IMR-90 (cell line): ENCODE data around the gene SARS1. TPM values are rescaled to one million over a fixed set of nuclear protein-coding genes. Genes with fewer than 3 reads are reported as not detected.

Experiments used
- ATAC-seq: fragments of 200-7000 bp; cut with Tn5 transposase; 2 replicates; pipeline ENCODE4 v1.9.1; 2020; ENCODE audit warnings: low read depth, mild to moderate bottlenecking, moderate library complexity
- BruUV-seq: library from RNA; stranded (reverse); fragments of 400-500 nt; replicated peaks from 2 replicates; lab custom pipeline; 2021; lab: Mats Ljungman, UMichigan
- CTCF ChIA-PET: fragments of 300-600 bp; formaldehyde crosslinking; extraction: SDS; loops from one replicate; lab custom pipeline; 2021; ENCODE audit warnings: antibody characterized with exemption; lab: Yijun Ruan, JAX
- POLR2A ChIA-PET: fragments of 300-600 bp; sonication (Branson Sonifier 250); formaldehyde crosslinking; loops from one replicate; lab custom pipeline; 2022; ENCODE audit warnings: antibody characterized with exemption; ENCODE audit not compliant: unreplicated experiment; lab: Charles Lee
- DNase-seq: peaks from one replicate; pipeline ENCODE4 v3.0.0; 2013
- H2AFZ ChIP-seq: replicated peaks from 2 replicates; pipeline ENCODE3; 2013; ENCODE audit warnings: low read length, mild to moderate bottlenecking; ENCODE audit not compliant: poor library complexity
- H2AK5ac ChIP-seq: 2 replicates; pipeline ENCODE4 v1.6.1; 2013; ENCODE audit warnings: low read depth, low read length, inconsistent platforms
- H2AK9ac ChIP-seq: replicated peaks from 2 replicates; pipeline ENCODE3; 2013; ENCODE audit warnings: mild to moderate bottlenecking, low read depth, low read length, moderate library complexity; ENCODE audit not compliant: poor library complexity
- H2BK120ac ChIP-seq: 2 replicates; pipeline ENCODE4 v1.6.1; 2013; ENCODE audit warnings: low read depth, low read length, inconsistent platforms
- H2BK15ac ChIP-seq: 3 replicates; pipeline ENCODE4 v1.6.1; 2013; ENCODE audit warnings: low read depth, low read length, inconsistent platforms
- H2BK20ac ChIP-seq: 2 replicates; pipeline ENCODE4 v1.6.1; 2013; ENCODE audit warnings: low read depth, mild to moderate bottlenecking, inconsistent platforms, low read length, moderate library complexity
- H2BK5ac ChIP-seq: 2 replicates; pipeline ENCODE4 v1.6.1; 2013; ENCODE audit warnings: mild to moderate bottlenecking, low read depth, low read length, inconsistent platforms; ENCODE audit not compliant: poor library complexity, severe bottlenecking
- H3K14ac ChIP-seq: replicated peaks from 2 replicates; pipeline ENCODE4 v1.6.1; 2013; ENCODE audit warnings: low read depth, low read length, inconsistent platforms
- H3K18ac ChIP-seq: 2 replicates; pipeline ENCODE4 v1.6.1; 2013; ENCODE audit warnings: low read depth, low read length, control low read depth
- H3K23ac ChIP-seq: 2 replicates; pipeline ENCODE4 v1.6.1; 2013; ENCODE audit warnings: low read depth, low read length, inconsistent platforms
- H3K27ac ChIP-seq: 2 replicates; pipeline ENCODE4 v1.5.1; 2013; ENCODE audit warnings: mild to moderate bottlenecking, control low read depth, low read length; ENCODE audit not compliant: insufficient read depth
- H3K27me3 ChIP-seq: 2 replicates; pipeline ENCODE4 v1.6.1; 2013; ENCODE audit warnings: low read length; ENCODE audit not compliant: control insufficient read depth, insufficient read depth
- H3K36me3 ChIP-seq: 2 replicates; pipeline ENCODE4 v1.6.1; 2013; ENCODE audit warnings: low read length, mixed read lengths; ENCODE audit not compliant: control insufficient read depth, insufficient read depth
- H3K4ac ChIP-seq: 2 replicates; pipeline ENCODE4 v1.6.1; 2013; ENCODE audit warnings: low read depth, low read length, inconsistent platforms
- H3K4me1 ChIP-seq: 2 replicates; pipeline ENCODE4 v1.6.1; 2013; ENCODE audit warnings: low read length, mixed read lengths; ENCODE audit not compliant: control insufficient read depth, insufficient read depth
- H3K4me2 ChIP-seq: 2 replicates; pipeline ENCODE4 v1.6.1; 2013; ENCODE audit warnings: low read depth, mild to moderate bottlenecking, control low read depth, low read length, moderate library complexity
- H3K4me3 ChIP-seq: 2 replicates; pipeline ENCODE4 v1.5.1; 2013; ENCODE audit warnings: low read depth, mild to moderate bottlenecking, control low read depth, low read length, moderate library complexity; ENCODE audit not compliant: insufficient read depth
- H3K56ac ChIP-seq: 2 replicates; pipeline ENCODE4 v1.6.1; 2013; ENCODE audit warnings: low read length, inconsistent platforms; ENCODE audit not compliant: insufficient read depth; ENCODE audit errors: extremely low read depth
- H3K79me1 ChIP-seq, 2 experiments: 2 replicates each; pipeline ENCODE4 v1.6.1; 2013; ENCODE audit warnings: low read length in 2 of 2, inconsistent platforms in 1 of 2, low read depth in 1 of 2
- H3K9ac ChIP-seq: 2 replicates; pipeline ENCODE4 v1.6.1; 2013; ENCODE audit warnings: low read depth, low read length, control low read depth
- H3K9me1 ChIP-seq: 2 replicates; pipeline ENCODE4 v1.6.1; 2013; ENCODE audit warnings: low read length, inconsistent platforms; ENCODE audit not compliant: insufficient read depth
- H3K9me3 ChIP-seq: 2 replicates; pipeline ENCODE4 v1.6.1; 2013; ENCODE audit warnings: low read length; ENCODE audit not compliant: control insufficient read depth, insufficient read depth
- H4K20me1 ChIP-seq: 2 replicates; pipeline ENCODE4 v1.6.1; 2013; ENCODE audit warnings: low read length, inconsistent platforms; ENCODE audit not compliant: insufficient read depth
- H4K5ac ChIP-seq: 2 replicates; pipeline ENCODE4 v1.6.1; 2013; ENCODE audit warnings: mild to moderate bottlenecking, low read depth, low read length, control low read depth
- H4K8ac ChIP-seq, 2 experiments: 2 replicates each; pipeline ENCODE4 v1.6.1; 2013; ENCODE audit warnings: low read depth in 2 of 2, low read length in 2 of 2, control low read depth in 1 of 2, inconsistent platforms in 1 of 2
- H4K91ac ChIP-seq: 2 replicates; pipeline ENCODE4 v1.6.1; 2013; ENCODE audit warnings: low read depth, low read length, inconsistent platforms; ENCODE audit not compliant: insufficient read depth
- BHLHE40 ChIP-seq: fragments of 150-350 bp; IDR thresholded peaks from 2 replicates; pipeline ENCODE4 v1.6.1; 2016; ENCODE audit warnings: mild to moderate bottlenecking, low read depth, low read length
- CHD1 ChIP-seq: IDR thresholded peaks from 2 replicates; pipeline ENCODE4 v1.6.1; 2012; ENCODE audit warnings: low read depth, low read length, improper control_type of control experiment
- FOS ChIP-seq: fragments of 150-350 bp; IDR thresholded peaks from 2 replicates; pipeline ENCODE4 v1.6.1; 2016; ENCODE audit warnings: low read depth, low read length
- MXI1 ChIP-seq: IDR thresholded peaks from 2 replicates; pipeline ENCODE4 v1.6.1; 2012; ENCODE audit warnings: low read depth, mild to moderate bottlenecking, low read length, moderate library complexity, borderline replicate concordance
- RFX5 ChIP-seq: IDR thresholded peaks from 2 replicates; pipeline ENCODE4 v1.8.0; 2012; ENCODE audit warnings: low read depth, mild to moderate bottlenecking, low read length, moderate library complexity
- SMC3 ChIP-seq: fragments of 150-350 bp; IDR thresholded peaks from 2 replicates; pipeline ENCODE4 v1.6.1; 2016; ENCODE audit warnings: low read depth, mild to moderate bottlenecking, antibody characterized with exemption, low read length, moderate library complexity
- WGBS, 2 experiments: methylation state at CpG; one replicate each; pipeline versions ENCODE4 v1.1.5 to v1.1.7; 2013; ENCODE audit warnings: missing lambda C conversion rate in 2 of 2; ENCODE audit not compliant: insufficient read length in 1 of 2; ENCODE audit errors: extremely low coverage in 2 of 2; 5-methylcytosine and 5-hydroxymethylcytosine counted together
- dilution Hi-C: fragments of 300-500 bp; cut with HindIII; formaldehyde crosslinking; loops from one replicate; pipeline ENCODE4 v1.14.3; 2018; ENCODE audit warnings: low sequenced_read_pairs; ENCODE audit not compliant: unreplicated experiment
- in situ Hi-C: fragments of 300-500 bp; cut with MboI; formaldehyde crosslinking; loops from 3 replicates; pipeline ENCODE4 v1.14.3; 2019; ENCODE audit warnings: low sequenced_read_pairs, inconsistent platforms, mixed read lengths
- intact Hi-C: fragments of 100-400 bp; cut with micrococcal nuclease; formaldehyde crosslinking; loops from 2 replicates; pipeline ENCODE4 v1.10.0; 2022
- polyA plus RNA-seq, 3 experiments: library from polyadenylated mRNA; depleted of rRNA; stranded (reverse); fragments of >200 nt; gene quantifications; 2 replicates each; pipeline ENCODE4 v1.2.3, GENCODE V29; 2012; ENCODE audit warnings: low replicate concordance in 1 of 3
- total RNA-seq: library from RNA; depleted of rRNA; stranded (reverse); fragments of >200 nt; gene quantifications from 2 replicates; pipeline ENCODE4 v1.2.3, GENCODE V29; 2012
- TF ChIP-seq, protein P1 (sequence below): fragments of 150-350 bp; IDR thresholded peaks from 2 replicates; pipeline ENCODE4 v1.6.1; 2016; ENCODE audit warnings: low read depth, mild to moderate bottlenecking, low read length, moderate library complexity, borderline replicate concordance
- TF ChIP-seq, protein P2 (sequence below): fragments of 150-350 bp; IDR thresholded peaks from 2 replicates; pipeline ENCODE4 v1.6.1; 2017; ENCODE audit warnings: mild to moderate bottlenecking, antibody characterized with exemption, low read length, low read depth

The SARS1 gene
- total and polyA plus RNA-seq, 2 of the 4 experiments (the other 2 are of a cell fraction), result 231 to 348 TPM

DNA sequence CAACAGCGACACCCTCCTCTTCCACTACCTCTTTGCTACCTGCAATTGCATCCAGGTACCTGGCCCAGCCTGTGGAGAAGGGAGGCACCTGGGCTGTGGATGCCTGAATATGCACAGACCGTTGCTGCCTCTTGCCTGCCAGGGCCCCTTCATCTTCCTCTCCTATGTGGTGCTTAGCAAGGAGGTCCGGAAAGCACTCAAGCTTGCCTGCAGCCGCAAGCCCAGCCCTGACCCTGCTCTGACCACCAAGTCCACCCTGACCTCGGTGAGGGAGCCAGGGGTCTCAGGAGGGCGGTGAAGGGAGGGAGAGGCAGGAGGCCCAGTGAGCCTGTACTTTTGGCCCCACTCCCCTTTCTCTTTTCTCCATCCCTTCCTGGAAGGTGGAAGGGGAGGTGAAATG is 57.7 kb downstream of the SARS1 start:
- H3K4ac ChIP-seq, result no peak overlapping the region
- H4K91ac ChIP-seq, result no peak overlapping the region
- no peak overlapping the region for H3K27ac ChIP-seq
- H2AK5ac ChIP-seq, result no peak overlapping the region
- H3K9me3 ChIP-seq, result peaks cover 2% of the 10 kb centered on the region; the same call in 1 of the 2 replicates
- no CpG with 5 or more reads among the region's 6 CpGs for WGBS, 2 experiments
- no peaks in the 10 kb centered on the region for H3K79me1 ChIP-seq
- DNase-seq, result no peak
- TF ChIP-seq, protein P1, sequence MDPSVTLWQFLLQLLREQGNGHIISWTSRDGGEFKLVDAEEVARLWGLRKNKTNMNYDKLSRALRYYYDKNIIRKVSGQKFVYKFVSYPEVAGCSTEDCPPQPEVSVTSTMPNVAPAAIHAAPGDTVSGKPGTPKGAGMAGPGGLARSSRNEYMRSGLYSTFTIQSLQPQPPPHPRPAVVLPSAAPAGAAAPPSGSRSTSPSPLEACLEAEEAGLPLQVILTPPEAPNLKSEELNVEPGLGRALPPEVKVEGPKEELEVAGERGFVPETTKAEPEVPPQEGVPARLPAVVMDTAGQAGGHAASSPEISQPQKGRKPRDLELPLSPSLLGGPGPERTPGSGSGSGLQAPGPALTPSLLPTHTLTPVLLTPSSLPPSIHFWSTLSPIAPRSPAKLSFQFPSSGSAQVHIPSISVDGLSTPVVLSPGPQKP, result no peak
- no peak for TF ChIP-seq MXI1
- TF ChIP-seq BHLHE40, result no peak
- no peak for TF ChIP-seq RFX5
- TF ChIP-seq FOS, result no peak
- TF ChIP-seq, protein P2, sequence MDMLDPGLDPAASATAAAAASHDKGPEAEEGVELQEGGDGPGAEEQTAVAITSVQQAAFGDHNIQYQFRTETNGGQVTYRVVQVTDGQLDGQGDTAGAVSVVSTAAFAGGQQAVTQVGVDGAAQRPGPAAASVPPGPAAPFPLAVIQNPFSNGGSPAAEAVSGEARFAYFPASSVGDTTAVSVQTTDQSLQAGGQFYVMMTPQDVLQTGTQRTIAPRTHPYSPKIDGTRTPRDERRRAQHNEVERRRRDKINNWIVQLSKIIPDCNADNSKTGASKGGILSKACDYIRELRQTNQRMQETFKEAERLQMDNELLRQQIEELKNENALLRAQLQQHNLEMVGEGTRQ, result no peak
- no peak for TF ChIP-seq CHD1
- TF ChIP-seq SMC3, result no peak
- no peak overlapping the region for H2BK20ac ChIP-seq
- H2AFZ ChIP-seq, result no peak overlapping the region
- no peak overlapping the region for H3K4me2 ChIP-seq
- ChIA-PET POLR2A (no interaction called here), CTCF (no interaction called here)
- no peak overlapping the region for H2BK5ac ChIP-seq
- in situ Hi-C loops (no loop called here), intact Hi-C loops (no loop called here), dilution Hi-C loops (no loop called here)
- H2BK120ac ChIP-seq, result no peak overlapping the region; the same call in 1 of the 2 replicates
- H4K8ac ChIP-seq, result no peak overlapping the region
- H2AK9ac ChIP-seq, result no peak overlapping the region
- no peak for ATAC-seq
- H3K56ac ChIP-seq, result no peak overlapping the region
- H3K27me3 ChIP-seq, result no peaks in the 10 kb centered on the region
- H3K14ac ChIP-seq, result no peak overlapping the region
- no peak overlapping the region for H4K5ac ChIP-seq
- H3K9ac ChIP-seq, result no peak overlapping the region
- H4K20me1 ChIP-seq, result no peaks in the 10 kb centered on the region
- 0 out of 2 replicates have a peak, but pooled peaks cover 3% of the 10 kb centered on the region for H3K9me1 ChIP-seq
- H3K18ac ChIP-seq, result no peak overlapping the region
- H3K4me1 ChIP-seq, result peaks cover 12% of the 10 kb centered on the region
- BruUV-seq, result no TSS peak
- H2BK15ac ChIP-seq, result no peak overlapping the region
- no peak overlapping the region for H3K23ac ChIP-seq
- peaks cover 2% of the 10 kb centered on the region; the same call in 1 of the 2 replicates for H3K36me3 ChIP-seq
- no peak overlapping the region for H3K4me3 ChIP-seq
